ENCODE results near the gene PROSER3.

The PROSER3 gene

GRCh38 chr19:35757749-35758608, at the start of gene PROSER3:
TSS of gene PROSER3 (plus strand) at chr19:35758176. CDS start at chr19:35758216, 40 bp downstream.
- peak; percentile 99 for DNase-seq

GRCh38 chr19:35708391-35708790, 49.6 kb upstream of the PROSER3 start:
- DNase-seq: no peak

- no peak for DNase-seq
Observed at GRCh38 chr19:35710784-35711723, 46.9 kb upstream of the PROSER3 start.

GRCh38 chr19:35712567-35713505, 45.1 kb upstream of the PROSER3 start:
- DNase-seq: no peak

- DNase-seq: no peak
Observed at GRCh38 chr19:35713506-35713850, 44.5 kb upstream of the PROSER3 start.

- no peak for DNase-seq
Observed at GRCh38 chr19:35713904-35714495, 44.0 kb upstream of the PROSER3 start.

- DNase-seq: no peak
Observed at GRCh38 chr19:35714601-35715354, 43.2 kb upstream of the PROSER3 start.

- DNase-seq: no peak
Observed at GRCh38 chr19:35715355-35715809, 42.6 kb upstream of the PROSER3 start.

GRCh38 chr19:35715981-35716800, 41.8 kb upstream of the PROSER3 start:
- peak; percentile 42 for DNase-seq

- peak; percentile 85 for DNase-seq
Observed at GRCh38 chr19:35716801-35717664, 40.9 kb upstream of the PROSER3 start.

GRCh38 chr19:35717665-35718344, 40.2 kb upstream of the PROSER3 start, which contains the start of gene KMT2B:
TSS of gene KMT2B (plus strand) at chr19:35718003. CDS start at chr19:35718019, 16 bp downstream.
- peak; percentile 97 for DNase-seq

GRCh38 chr19:35718345-35719041, 39.5 kb upstream of the PROSER3 start:
- DNase-seq: no peak

GRCh38 chr19:35719402-35720162, 38.4 kb upstream of the PROSER3 start:
- no peak for DNase-seq

- no peak for DNase-seq
Observed at GRCh38 chr19:35720163-35720524, 37.8 kb upstream of the PROSER3 start.

GRCh38 chr19:35720648-35721047, 37.3 kb upstream of the PROSER3 start:
- no peak for DNase-seq

- DNase-seq: no peak
Observed at GRCh38 chr19:35721374-35721773, 36.6 kb upstream of the PROSER3 start.

- DNase-seq: no peak
Observed at GRCh38 chr19:35722461-35722860, 35.5 kb upstream of the PROSER3 start.

All from HCEC 1CT (cell line).